OCI-LY1 (cell line): ENCODE results near the gene DDA1.

Source experiments
- H2AFZ ChIP-seq: fragments of 200-600 bp; sonication (generic), shearing (Covaris generic); 2 replicates; pipeline ENCODE4 v1.6.0; 2014; ENCODE audit warnings: antibody characterized with exemption, mild to moderate bottlenecking, low read length
- H3F3A ChIP-seq: fragments of 200-600 bp; sonication (generic), shearing (Covaris generic); 2 replicates; pipeline ENCODE4 v1.6.0; 2014; ENCODE audit warnings: mild to moderate bottlenecking, antibody characterized with exemption, low read length, moderate library complexity; ENCODE audit not compliant: insufficient read depth
- H3K27ac ChIP-seq: fragments of 200-600 bp; sonication (generic); 2 replicates; pipeline ENCODE4 v1.5.1; 2014; ENCODE audit warnings: low read length, mixed run types, mild to moderate bottlenecking, low read depth; ENCODE audit not compliant: poor library complexity, severe bottlenecking
- H3K27me3 ChIP-seq: fragments of 200-600 bp; sonication (generic); 2 replicates; pipeline ENCODE4 v1.6.0; 2014; ENCODE audit warnings: antibody characterized with exemption, mild to moderate bottlenecking, low read length, moderate library complexity; ENCODE audit not compliant: insufficient read depth
- H3K36me3 ChIP-seq: fragments of 200-600 bp; sonication (generic); 2 replicates; pipeline ENCODE4 v1.6.1; 2014; ENCODE audit warnings: mild to moderate bottlenecking, antibody characterized with exemption, low read length, moderate library complexity, mixed read lengths; ENCODE audit not compliant: insufficient read depth
- H3K4me1 ChIP-seq: fragments of 200-600 bp; sonication (generic); 2 replicates; pipeline ENCODE4 v1.5.1; 2014; ENCODE audit warnings: mild to moderate bottlenecking, low read length, moderate library complexity; ENCODE audit not compliant: insufficient read depth, severe bottlenecking
- H3K4me2 ChIP-seq: fragments of 200-600 bp; sonication (generic), shearing (Covaris generic); 2 replicates; pipeline ENCODE4 v1.6.1; 2014; ENCODE audit warnings: low read length
- H3K4me3 ChIP-seq: fragments of 200-600 bp; sonication (generic); 2 replicates; pipeline ENCODE4 v1.5.1; 2014; ENCODE audit warnings: low read length, low read depth, mild to moderate bottlenecking, mixed read lengths; ENCODE audit not compliant: poor library complexity, severe bottlenecking
- H3K79me2 ChIP-seq: fragments of 200-600 bp; shearing (Covaris generic); 2 replicates; pipeline ENCODE4 v1.6.1; 2016; ENCODE audit warnings: mixed run types, low read length, mixed read lengths; ENCODE audit not compliant: insufficient read depth
- H3K9ac ChIP-seq: fragments of 200-600 bp; sonication (generic), shearing (Covaris generic); 2 replicates; pipeline ENCODE4 v1.6.1; 2014; ENCODE audit warnings: mild to moderate bottlenecking, low read length, mixed read lengths
- H3K9me2 ChIP-seq: fragments of 200-600 bp; sonication (generic), shearing (Covaris generic); 2 replicates; pipeline ENCODE4 v1.6.1; 2014; ENCODE audit warnings: low read depth, mild to moderate bottlenecking, low read length, mixed read lengths
- H3K9me3 ChIP-seq: fragments of 200-600 bp; shearing (Covaris generic); 2 replicates; pipeline ENCODE4 v1.6.1; 2014; ENCODE audit warnings: low read length, mixed read lengths
- H4K20me1 ChIP-seq: fragments of 200-600 bp; sonication (generic), shearing (Covaris generic); 2 replicates; pipeline ENCODE4 v1.6.0; 2016; ENCODE audit warnings: mild to moderate bottlenecking, low read length; ENCODE audit not compliant: insufficient read depth
- CTCF ChIP-seq: fragments of 200-600 bp; sonication (generic), shearing (Covaris generic); IDR thresholded peaks from 2 replicates; pipeline ENCODE4 v1.5.1; 2017; ENCODE audit warnings: mild to moderate bottlenecking, antibody characterized with exemption, low read length, moderate library complexity, mixed read lengths
- EZH2 ChIP-seq: fragments of 200-600 bp; sonication (generic), shearing (Covaris generic); IDR thresholded peaks from 2 replicates; pipeline ENCODE4 v1.8.0; 2017; ENCODE audit warnings: borderline replicate concordance, mixed run types, mild to moderate bottlenecking, antibody characterized with exemption, low read length, moderate library complexity, mixed read lengths

Gene DDA1

GRCh38 chr19:17289489-17289888, 19.9 kb upstream of the DDA1 start:
- H3K4me1 ChIP-seq = peaks cover 22% of the 10 kb centered on the region
- no peaks in the 10 kb centered on the region for H3K27me3 ChIP-seq
- no peak overlapping the region for H2AFZ ChIP-seq
- H3K36me3 ChIP-seq = peaks cover 29% of the 10 kb centered on the region
- H3K4me2 ChIP-seq = no peak overlapping the region
- H3K9me3 ChIP-seq = no peaks in the 10 kb centered on the region
- no peak overlapping the region for H3K27ac ChIP-seq
- no peaks in the 10 kb centered on the region for H4K20me1 ChIP-seq
- no peak for TF ChIP-seq CTCF
- TF ChIP-seq EZH2 = no peak
- no peak overlapping the region for H3K9ac ChIP-seq
- no peaks in the 10 kb centered on the region for H3K79me2 ChIP-seq
- H3K4me3 ChIP-seq = no peak overlapping the region
- peaks cover 3% of the 10 kb centered on the region; the same call in 1 of the 2 replicates for H3F3A ChIP-seq
- H3K9me2 ChIP-seq = no peaks in the 10 kb centered on the region

- Histone ChIP-seq H3K79me2 (no peaks in the 10 kb centered on the region), H3K9ac (peak overlapping the region; percentile 74), H3K4me3 (peak overlapping the region; percentile 74), H3K4me1 (peaks cover 24% of the 10 kb centered on the region), H3F3A (peaks cover 3% of the 10 kb centered on the region; the same call in 1 of the 2 replicates), H4K20me1 (no peaks in the 10 kb centered on the region), H3K27ac (peak overlapping the region; percentile 70), H3K9me3 (no peaks in the 10 kb centered on the region), H3K36me3 (peaks cover 21% of the 10 kb centered on the region), H3K4me2 (peak overlapping the region; percentile 84), H3K9me2 (no peaks in the 10 kb centered on the region), H2AFZ (no peak overlapping the region), H3K27me3 (no peaks in the 10 kb centered on the region)
- TF ChIP-seq EZH2 (no peak), CTCF (peak; percentile 75)
These were observed 16.9 kb upstream of the DDA1 start for GRCh38 chr19:17292301-17293074.

- Histone ChIP-seq H3K9me2 (no peaks in the 10 kb centered on the region), H3K27ac (peak overlapping the region; percentile 54), H3K4me3 (peak overlapping the region; percentile 74), H3K4me2 (peak overlapping the region; percentile 57), H3F3A (peaks cover 3% of the 10 kb centered on the region; the same call in 1 of the 2 replicates), H2AFZ (no peak overlapping the region), H3K9me3 (no peaks in the 10 kb centered on the region), H3K36me3 (peaks cover 29% of the 10 kb centered on the region), H4K20me1 (no peaks in the 10 kb centered on the region), H3K27me3 (no peaks in the 10 kb centered on the region), H3K4me1 (peaks cover 24% of the 10 kb centered on the region), H3K79me2 (no peaks in the 10 kb centered on the region), H3K9ac (peak overlapping the region; percentile 1; the same call in 1 of the 2 replicates)
- TF ChIP-seq CTCF (no peak), EZH2 (no peak)
These were observed 15.8 kb upstream of the DDA1 start for GRCh38 chr19:17293605-17294004.
